Activated CD8-positive, alpha-beta T cell treated with anti-CD3 and anti-CD28 coated beads, Interleukin-2, amount 10 ng/mL, durations not matched to agents 7 days and 5 days (primary cell): ENCODE data around the gene PTMA. TPM values are rescaled to one million over a fixed set of nuclear protein-coding genes. Genes with fewer than 3 reads are reported as not detected.
"Not testable (repeated sequence)": the region's sequence is repeated elsewhere in the genome, so short reads cannot be mapped to it uniquely, and the experiment has no call there.

ENCODE experiments used
- ATAC-seq: fragments of 150-1000 bp; cut with Tn5 transposase; one replicate; pipeline ENCODE4 v1.10.0; 2021; ENCODE audit warnings: moderate library complexity
- CTCF ChIA-PET: fragments of 350-600 bp; sonication (Branson Sonifier 250); formaldehyde crosslinking; loops from one replicate; lab custom pipeline; 2021; ENCODE audit warnings: antibody characterized with exemption; lab: Charles Lee
- POLR2A ChIA-PET: fragments of 350-600 bp; sonication (Branson Sonifier 250); formaldehyde crosslinking; loops from one replicate; lab custom pipeline; 2021; ENCODE audit warnings: antibody characterized with exemption; lab: Charles Lee
- DNase-seq: peaks from one replicate; pipeline ENCODE4 v3.0.0-alpha.2; 2020
- H3K27ac Mint-ChIP-seq: one replicate; pipeline ENCODE4 v1.8.0; 2021; ENCODE audit warnings: mild to moderate bottlenecking, mixed read lengths
- H3K27me3 Mint-ChIP-seq: one replicate; pipeline ENCODE4 v1.8.0; 2021; ENCODE audit warnings: low read depth, mixed read lengths
- H3K36me3 Mint-ChIP-seq: one replicate; pipeline ENCODE4 v1.8.0; 2021; ENCODE audit warnings: low read depth, mixed read lengths
- H3K4me1 Mint-ChIP-seq: one replicate; pipeline ENCODE4 v1.8.0; 2021; ENCODE audit warnings: low read depth, mixed read lengths
- H3K4me3 Mint-ChIP-seq: one replicate; pipeline ENCODE4 v1.8.0; 2021; ENCODE audit warnings: mild to moderate bottlenecking, mixed read lengths
- H3K9me3 Mint-ChIP-seq: one replicate; pipeline ENCODE4 v1.8.0; 2022; ENCODE audit warnings: mixed read lengths; ENCODE audit not compliant: insufficient read depth
- total RNA-seq, 2 experiments: library from RNA; stranded (reverse); gene quantifications; one replicate each; pipeline ENCODE4 v1.2.3, GENCODE V29; 2021

PTMA gene
- 1,000 to 10,000 TPM; 1,769 to 1,842 TPM for total RNA-seq

DNA sequence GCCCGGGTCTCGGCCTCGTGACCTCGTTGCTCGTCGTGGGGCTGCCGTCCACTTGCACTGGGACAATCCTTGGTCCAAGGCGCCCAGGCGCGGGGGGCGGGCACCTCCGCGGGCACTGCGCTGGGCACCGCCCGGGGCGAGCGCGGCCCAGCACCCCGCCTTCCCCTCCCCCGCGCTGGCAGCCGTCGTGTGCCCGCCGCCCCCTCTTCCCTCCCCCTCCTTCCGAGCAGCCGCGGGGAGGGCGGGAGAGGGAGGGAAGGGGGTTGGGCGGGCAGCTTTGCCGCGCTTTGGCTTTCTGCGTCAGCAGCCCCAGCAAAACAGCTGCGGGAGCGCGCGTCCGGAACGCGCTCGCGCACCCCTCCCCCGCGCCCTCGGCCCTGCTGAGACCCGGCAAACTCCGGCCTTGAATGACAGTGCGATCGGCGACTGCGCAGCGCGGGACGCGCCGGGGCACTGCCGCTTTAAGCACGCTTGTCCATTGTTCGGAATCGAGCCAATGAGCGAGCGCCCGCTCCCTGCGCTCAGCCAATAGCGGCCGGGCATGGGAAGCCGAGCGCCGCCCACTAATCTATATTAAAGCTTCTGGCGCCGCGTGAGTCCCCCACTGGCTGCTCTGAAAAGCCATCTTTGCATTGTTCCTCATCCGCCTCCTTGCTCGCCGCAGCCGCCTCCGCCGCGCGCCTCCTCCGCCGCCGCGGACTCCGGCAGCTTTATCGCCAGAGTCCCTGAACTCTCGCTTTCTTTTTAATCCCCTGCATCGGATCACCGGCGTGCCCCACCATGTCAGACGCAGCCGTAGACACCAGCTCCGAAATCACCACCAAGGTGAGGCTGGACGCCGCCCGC is at the start of gene PTMA:
Gene PTMA, plus strand, starts transcription at position 599 of the 846 bp plus-strand sequence. Its CDS starts 182 bp downstream, at position 781.
- H3K27me3 Mint-ChIP-seq, result no peaks in the 10 kb centered on the region
- peak; percentile 100 for DNase-seq
- peaks cover 50% of the 10 kb centered on the region for H3K36me3 Mint-ChIP-seq
- POLR2A ChIA-PET, result interaction anchor here (0.6 to 7.2 kb wide), 25 partner anchors 9 to 977 kb away, joined by 3 to 129 read pairs (median 5); partner anchors contain the start of genes COPS7B, NCL and PDE6D
- peak within 1 kb of the TSS; percentile 99 for H3K4me3 Mint-ChIP-seq
- CTCF ChIA-PET, result interaction anchor here (1.6 to 9.7 kb wide), 7 partner anchors 7 to 244 kb away, joined by 5 to 139 read pairs (median 16); partner anchors contain the start of genes COPS7B and NCL
- peak; percentile 72 for ATAC-seq
- H3K27ac Mint-ChIP-seq, result peak within 1 kb of the TSS; percentile 100
- peaks cover 31% of the 10 kb centered on the region for H3K4me1 Mint-ChIP-seq
- H3K9me3 Mint-ChIP-seq, result no peaks in the 10 kb centered on the region

GRCh38 chr2:231660073-231660472 is 48.3 kb upstream of the PTMA start:
- not testable (repeated sequence) for H3K27me3 Mint-ChIP-seq, ATAC-seq, H3K27ac Mint-ChIP-seq, H3K4me3 Mint-ChIP-seq, DNase-seq, H3K9me3 Mint-ChIP-seq
- peaks cover 26% of the 10 kb centered on the region for H3K4me1 Mint-ChIP-seq
- H3K36me3 Mint-ChIP-seq, result peaks cover 11% of the 10 kb centered on the region
- ChIA-PET CTCF (interaction anchor here (0.9 to 6.2 kb wide), 7 partner anchors 12 to 47 kb away, joined by 3 to 65 read pairs (median 10); no protein-coding TSS in a partner anchor), POLR2A (interaction anchor here (3.3 to 3.9 kb wide), 2 partner anchors 46 to 47 kb away, joined by 18 to 27 read pairs; partner anchors contain the start of gene PTMA)

DNA sequence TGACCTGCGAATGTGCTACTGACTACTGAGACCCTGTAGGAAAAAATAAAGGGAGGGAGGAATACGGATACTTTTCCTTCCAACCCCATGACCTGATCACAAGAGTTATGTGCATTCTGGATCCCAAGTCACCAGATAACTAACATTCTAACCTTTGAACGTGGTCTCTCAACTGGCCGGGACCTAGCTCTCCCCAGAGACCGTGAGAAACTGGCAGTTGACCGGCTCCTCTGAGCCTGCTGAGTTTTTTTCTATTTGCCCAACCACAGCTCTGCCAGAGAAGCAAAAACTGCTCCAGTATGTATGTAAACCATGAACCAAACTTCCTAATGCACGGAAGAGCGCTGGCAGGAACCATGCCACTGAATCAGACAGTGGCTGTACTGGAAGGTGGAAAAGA is 47.5 kb upstream of the PTMA start:
- H3K27ac Mint-ChIP-seq, result peak overlapping the region; percentile 94
- POLR2A ChIA-PET, result interaction anchor here (3.3 to 3.9 kb wide), 2 partner anchors 47 kb away, joined by 18 to 27 read pairs; partner anchors contain the start of gene PTMA
- CTCF ChIA-PET, result interaction anchor here (0.9 to 5.2 kb wide), 5 partner anchors 12 to 48 kb away, joined by 3 to 65 read pairs (median 11); no protein-coding TSS in a partner anchor
- DNase-seq (no peak), ATAC-seq (no peak)
- H3K9me3 Mint-ChIP-seq, result peaks cover 7% of the 10 kb centered on the region
- peaks cover 1% of the 10 kb centered on the region for H3K27me3 Mint-ChIP-seq
- H3K36me3 Mint-ChIP-seq, result peaks cover 11% of the 10 kb centered on the region
- no peak overlapping the region for H3K4me3 Mint-ChIP-seq
- H3K4me1 Mint-ChIP-seq, result peaks cover 31% of the 10 kb centered on the region

- peaks cover 7% of the 10 kb centered on the region for H3K9me3 Mint-ChIP-seq
- ChIA-PET CTCF (interaction anchor here (0.8 to 5.2 kb wide), 5 partner anchors 11 to 52 kb away, joined by 4 to 65 read pairs (median 11); no protein-coding TSS in a partner anchor), POLR2A (interaction anchor here (0.5 to 3.9 kb wide), 6 partner anchors 13 to 48 kb away, joined by 3 to 27 read pairs (median 6); partner anchors contain the start of gene PTMA)
- peaks cover 34% of the 10 kb centered on the region for H3K4me1 Mint-ChIP-seq
- DNase-seq (no peak), ATAC-seq (no peak)
- H3K27me3 Mint-ChIP-seq, result no peaks in the 10 kb centered on the region
- H3K27ac Mint-ChIP-seq, result peak overlapping the region; percentile 94
- H3K36me3 Mint-ChIP-seq, result peaks cover 11% of the 10 kb centered on the region
- H3K4me3 Mint-ChIP-seq, result peak overlapping the region; percentile 71
These were observed 46.8 kb upstream of the PTMA start for GRCh38 chr2:231661422-231662027.

DNA sequence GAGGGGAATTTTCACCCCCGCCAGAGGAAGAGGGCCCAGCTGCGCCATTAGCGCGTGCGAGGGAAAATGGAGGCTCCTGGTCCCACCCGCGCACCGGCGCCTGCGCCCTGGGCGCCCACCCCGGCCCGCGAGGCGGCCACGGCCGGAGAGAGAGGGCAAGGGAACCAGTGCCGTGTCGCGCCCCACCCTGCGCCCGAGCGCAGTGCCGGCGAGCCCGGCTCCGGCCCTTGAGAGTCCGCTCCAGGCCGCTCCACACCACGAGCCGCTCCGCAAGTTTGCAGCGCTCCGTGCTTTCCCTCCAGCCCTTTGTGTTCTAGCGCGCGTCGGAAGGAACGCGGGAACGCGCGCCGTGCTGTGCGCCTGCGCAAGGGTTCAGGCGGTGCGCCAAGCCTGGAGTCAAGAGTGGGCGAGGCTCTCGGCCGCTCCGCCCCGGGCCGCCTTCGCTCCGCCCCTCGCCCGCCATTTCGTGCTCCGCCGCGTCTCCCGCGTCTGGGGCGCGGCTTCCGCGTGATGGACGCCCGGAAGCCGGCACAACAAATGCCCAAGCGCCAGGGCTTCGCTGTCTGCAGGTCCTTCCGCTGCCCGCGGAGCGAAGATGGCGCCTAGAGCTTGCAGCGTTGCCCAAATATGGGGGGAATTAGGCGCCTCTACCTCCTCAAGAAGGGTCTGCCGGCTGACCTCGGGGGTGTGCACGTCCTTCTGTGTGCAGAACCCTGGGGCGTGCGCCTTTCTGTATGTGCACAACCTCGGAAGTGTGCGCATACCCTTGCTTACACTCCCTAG is 46.1 kb upstream of the PTMA start:
- H3K36me3 Mint-ChIP-seq, result peaks cover 11% of the 10 kb centered on the region
- peaks cover 38% of the 10 kb centered on the region for H3K4me1 Mint-ChIP-seq
- H3K4me3 Mint-ChIP-seq, result peak overlapping the region; percentile 71
- ChIA-PET CTCF (interaction anchor here (0.8 to 5.2 kb wide), 6 partner anchors 10 to 52 kb away, joined by 3 to 65 read pairs (median 10); no protein-coding TSS in a partner anchor), POLR2A (interaction anchor here (0.5 to 3.9 kb wide), 7 partner anchors 10 to 48 kb away, joined by 3 to 27 read pairs (median 4); partner anchors contain the start of gene PTMA)
- ATAC-seq (peak; percentile 96), DNase-seq (peak; percentile 97)
- peaks cover 7% of the 10 kb centered on the region for H3K9me3 Mint-ChIP-seq
- H3K27ac Mint-ChIP-seq, result peak overlapping the region; percentile 94
- no peaks in the 10 kb centered on the region for H3K27me3 Mint-ChIP-seq

DNA sequence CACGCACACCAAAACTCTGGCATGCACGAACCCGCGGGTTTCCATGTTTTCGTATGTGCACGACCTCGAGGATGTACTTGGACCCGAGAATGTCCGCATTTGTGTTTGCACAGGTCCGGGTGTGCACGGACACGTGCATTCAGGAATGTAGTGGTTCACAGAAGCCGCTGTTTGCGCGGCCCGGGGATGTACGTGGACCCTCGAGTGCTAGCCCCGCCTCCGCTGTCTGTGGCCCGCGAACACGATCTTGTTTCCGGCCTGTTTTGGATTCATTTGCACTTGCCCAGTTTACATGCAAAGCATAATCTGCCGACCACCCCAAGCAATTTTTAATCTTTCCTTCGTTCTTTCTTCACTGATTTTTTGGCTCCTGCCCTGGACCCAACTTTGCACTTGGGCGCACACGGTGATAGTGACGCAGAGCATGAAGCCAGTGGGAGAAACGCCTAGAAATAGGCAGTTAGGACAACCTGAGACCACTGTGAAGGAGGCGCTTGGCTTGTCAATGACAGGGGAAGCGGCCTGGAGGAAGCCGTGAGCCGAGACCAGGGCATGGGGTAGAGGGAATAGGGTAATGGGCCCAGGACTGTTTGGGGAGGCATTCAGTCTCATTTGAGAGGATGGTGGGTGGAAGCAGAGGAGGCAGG is 45.4 kb upstream of the PTMA start:
- Mint-ChIP-seq H3K9me3 (peaks cover 7% of the 10 kb centered on the region), H3K4me3 (peak overlapping the region; percentile 71), H3K36me3 (peaks cover 11% of the 10 kb centered on the region), H3K27ac (peak overlapping the region; percentile 94), H3K4me1 (peaks cover 38% of the 10 kb centered on the region), H3K27me3 (no peaks in the 10 kb centered on the region)
- CTCF ChIA-PET, result interaction anchor here (0.8 to 5.2 kb wide), 5 partner anchors 9 to 52 kb away, joined by 3 to 65 read pairs (median 5); no protein-coding TSS in a partner anchor
- DNase-seq (no peak), ATAC-seq (no peak)
- POLR2A ChIA-PET, result interaction anchor here (1.0 to 3.9 kb wide), 4 partner anchors 9 to 49 kb away, joined by 3 to 27 read pairs (median 6); no protein-coding TSS in a partner anchor

DNA sequence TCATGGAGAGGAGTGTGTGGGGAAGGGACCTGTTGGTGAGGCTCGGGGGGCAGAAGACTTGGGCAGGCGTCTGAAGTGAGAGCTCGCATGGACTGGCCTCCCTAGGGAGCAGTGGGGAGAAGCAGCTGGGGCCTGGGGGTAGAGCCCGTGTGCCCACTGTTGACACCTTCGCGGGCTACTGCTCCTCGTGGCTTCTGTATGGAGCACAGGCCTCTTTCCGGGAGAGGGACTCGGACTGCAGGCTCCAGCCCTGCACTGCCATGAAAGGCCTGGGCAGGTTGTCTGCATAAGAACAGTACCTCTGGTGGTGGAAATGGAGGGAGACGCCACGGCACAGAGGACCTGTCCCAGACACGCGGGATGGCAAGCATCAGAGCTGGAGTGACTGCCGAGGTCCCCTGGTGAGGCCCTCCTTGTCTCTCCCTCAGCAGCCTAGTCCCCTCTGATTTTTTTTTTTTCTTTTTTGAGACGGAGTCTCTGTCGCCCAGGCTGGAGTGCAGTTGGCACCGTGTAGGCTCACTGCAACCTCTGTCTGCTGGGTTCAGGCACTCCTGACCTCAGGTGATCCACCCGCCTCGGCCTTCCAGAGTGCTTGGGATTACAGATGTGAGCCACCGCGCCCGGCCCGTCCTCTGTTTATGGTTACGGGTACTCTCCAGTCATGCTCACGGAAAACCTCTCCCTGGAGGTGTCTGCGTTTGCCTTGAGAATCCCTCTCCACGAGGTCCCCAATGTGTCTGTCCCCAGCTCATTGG is 44.7 kb upstream of the PTMA start:
- peak overlapping the region; percentile 94 for H3K27ac Mint-ChIP-seq
- ChIA-PET POLR2A (interaction anchor here (1.2 to 3.9 kb wide), 2 partner anchors 11 to 50 kb away, joined by 4 to 27 read pairs; no protein-coding TSS in a partner anchor), CTCF (interaction anchor here (0.8 to 5.2 kb wide), 4 partner anchors 8 to 51 kb away, joined by 5 to 65 read pairs (median 7); no protein-coding TSS in a partner anchor)

DNA sequence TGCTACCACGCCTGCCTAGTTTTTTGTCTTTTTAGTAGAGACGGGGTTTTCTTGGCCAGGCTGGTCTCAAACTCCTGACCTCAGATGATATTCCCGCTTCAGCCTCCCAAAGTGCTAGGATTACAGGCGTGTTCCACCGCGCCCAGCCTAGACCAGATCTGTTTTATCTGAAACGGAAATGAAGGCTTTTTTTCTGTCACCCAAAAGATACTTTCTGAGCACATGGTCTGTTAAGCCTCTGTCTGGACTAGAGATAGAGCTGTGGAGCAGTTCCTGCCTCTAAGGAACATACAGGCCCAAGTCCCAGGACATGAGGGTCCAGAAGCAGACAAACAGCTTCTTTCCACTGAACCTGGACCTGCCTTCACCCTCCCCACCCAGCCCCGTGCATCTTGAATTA is 43.6 kb upstream of the PTMA start:
- CTCF ChIA-PET, result interaction anchor here (0.7 to 5.2 kb wide), 3 partner anchors 11 to 50 kb away, joined by 3 to 65 read pairs (median 5); no protein-coding TSS in a partner anchor
- Mint-ChIP-seq H3K9me3 (peaks cover 7% of the 10 kb centered on the region), H3K4me1 (peaks cover 38% of the 10 kb centered on the region), H3K27me3 (no peaks in the 10 kb centered on the region), H3K36me3 (peaks cover 11% of the 10 kb centered on the region), H3K27ac (no peak overlapping the region), H3K4me3 (no peak overlapping the region)
- DNase-seq, result no peak
- no peak for ATAC-seq
- POLR2A ChIA-PET, result interaction anchor here (1.0 to 1.9 kb wide), 3 partner anchors 10 to 51 kb away, joined by 4 to 7 read pairs (median 5); partner anchors contain the start of gene PTMA

More for the DNA sequence above, 44.7 kb upstream of the PTMA start:
- H3K4me1 Mint-ChIP-seq, result peaks cover 38% of the 10 kb centered on the region
- DNase-seq (no peak), ATAC-seq (no peak)
- H3K36me3 Mint-ChIP-seq, result peaks cover 11% of the 10 kb centered on the region
- no peaks in the 10 kb centered on the region for H3K27me3 Mint-ChIP-seq
- peaks cover 7% of the 10 kb centered on the region for H3K9me3 Mint-ChIP-seq
- H3K4me3 Mint-ChIP-seq, result peak overlapping the region; percentile 71

GRCh38 chr2:231665245-231666170 is 42.8 kb upstream of the PTMA start:
- Mint-ChIP-seq H3K27me3 (no peaks in the 10 kb centered on the region), H3K4me3 (no peak overlapping the region), H3K36me3 (peaks cover 11% of the 10 kb centered on the region), H3K9me3 (peaks cover 7% of the 10 kb centered on the region), H3K4me1 (peaks cover 38% of the 10 kb centered on the region), H3K27ac (peak overlapping the region; percentile 68)
- POLR2A ChIA-PET, result interaction anchor here (1.0 to 1.9 kb wide), 4 partner anchors 9 to 52 kb away, joined by 4 to 7 read pairs (median 4); partner anchors contain the start of gene PTMA
- CTCF ChIA-PET, result interaction anchor here (0.7 to 5.2 kb wide), 6 partner anchors 9 to 49 kb away, joined by 3 to 65 read pairs (median 9); no protein-coding TSS in a partner anchor
- ATAC-seq (no peak), DNase-seq (no peak)
